NCI-H1105 (cell line): Measurements from ENCODE around the gene TUT1.
"Not testable (repeated sequence)": the region's sequence is repeated elsewhere in the genome, so short reads cannot be mapped to it uniquely, and the experiment has no call there.

ENCODE experiments used
- DNase-seq: peaks from one replicate; lab custom pipeline; 2025; lab: John Stamatoyannopoulos, UW

The TUT1 gene

GRCh38 chr11:62578541-62578940 lies 12.8 kb downstream of the TUT1 start:
- no peak for DNase-seq

- DNase-seq: no peak
Measured at GRCh38 chr11:62577046-62577714, 14.1 kb downstream of the TUT1 start.

GRCh38 chr11:62575837-62576236 lies 15.5 kb downstream of the TUT1 start:
- DNase-seq: no peak

- peak; percentile 31 for DNase-seq
Measured at GRCh38 chr11:62575156-62575555, 16.2 kb downstream of the TUT1 start.

GRCh38 chr11:62574363-62575071 lies 16.8 kb downstream of the TUT1 start:
- DNase-seq: peak; percentile 32

- peak; percentile 99 for DNase-seq
Measured at GRCh38 chr11:62573592-62574362, 17.5 kb downstream of the TUT1 start, which contains the start of gene EEF1G. Gene EEF1G, minus strand, starts transcription at chr11:62573891. Its CDS starts 49 bp downstream, at chr11:62573842.

- DNase-seq: no peak
Measured at GRCh38 chr11:62573006-62573591, 18.2 kb downstream of the TUT1 start.

- DNase-seq: no peak
Measured at GRCh38 chr11:62572431-62572830, 18.9 kb downstream of the TUT1 start.

- not testable (repeated sequence) for DNase-seq
Measured at GRCh38 chr11:62571493-62571892, 19.8 kb downstream of the TUT1 start.

GRCh38 chr11:62570903-62571302 lies 20.4 kb downstream of the TUT1 start:
- DNase-seq: not testable (repeated sequence)

GRCh38 chr11:62569611-62570010 lies 21.7 kb downstream of the TUT1 start:
- no peak for DNase-seq

- no peak for DNase-seq
Measured at GRCh38 chr11:62567018-62567633, 24.2 kb downstream of the TUT1 start.

GRCh38 chr11:62566247-62566646 lies 25.1 kb downstream of the TUT1 start:
- DNase-seq: no peak

GRCh38 chr11:62565100-62565802 lies 26.1 kb downstream of the TUT1 start:
- DNase-seq: no peak

- DNase-seq: not testable (repeated sequence)
Measured at GRCh38 chr11:62561677-62562230, 29.6 kb downstream of the TUT1 start.

- no peak for DNase-seq
Measured at GRCh38 chr11:62560566-62561103, 30.7 kb downstream of the TUT1 start.

GRCh38 chr11:62559626-62560025 lies 31.7 kb downstream of the TUT1 start:
- not testable (repeated sequence) for DNase-seq

- DNase-seq: no peak
Measured at GRCh38 chr11:62559204-62559603, 32.1 kb downstream of the TUT1 start.

- no peak for DNase-seq
Measured at GRCh38 chr11:62558669-62559068, 32.7 kb downstream of the TUT1 start.

- DNase-seq: no peak
Measured at GRCh38 chr11:62556875-62557631, 34.3 kb downstream of the TUT1 start.
